ENCODE data around the gene FAM170A. TPM values are rescaled to one million over a fixed set of nuclear protein-coding genes. Genes with fewer than 3 reads are reported as not detected.

The FAM170A gene, protein sequence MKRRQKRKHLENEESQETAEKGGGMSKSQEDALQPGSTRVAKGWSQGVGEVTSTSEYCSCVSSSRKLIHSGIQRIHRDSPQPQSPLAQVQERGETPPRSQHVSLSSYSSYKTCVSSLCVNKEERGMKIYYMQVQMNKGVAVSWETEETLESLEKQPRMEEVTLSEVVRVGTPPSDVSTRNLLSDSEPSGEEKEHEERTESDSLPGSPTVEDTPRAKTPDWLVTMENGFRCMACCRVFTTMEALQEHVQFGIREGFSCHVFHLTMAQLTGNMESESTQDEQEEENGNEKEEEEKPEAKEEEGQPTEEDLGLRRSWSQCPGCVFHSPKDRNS
- total RNA-seq (not detected), polyA plus RNA-seq (not detected), total RNA-seq (0 to 0.07 (median 0) reads per million in 6 experiments)

DNA sequence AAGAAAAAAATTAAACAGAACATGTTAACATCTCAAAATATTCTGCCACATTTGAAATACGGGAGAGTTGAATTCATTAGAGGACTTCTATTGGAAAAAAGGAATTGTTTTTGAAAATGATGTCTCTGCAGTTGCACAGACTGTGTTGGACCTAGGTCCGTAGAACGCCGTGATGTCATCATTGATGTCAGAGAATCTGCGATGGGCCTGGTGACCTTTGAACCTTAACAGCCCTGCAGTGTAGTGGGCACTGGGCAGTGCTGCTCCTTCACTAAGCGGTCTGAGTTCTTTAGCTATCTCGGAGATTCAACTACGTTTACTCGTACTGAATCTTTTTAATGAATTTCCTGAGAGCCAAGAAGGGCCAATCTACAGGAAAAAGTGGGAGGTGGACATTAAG, at the start of gene FAM170A:
Gene FAM170A (plus strand): TSS at position 220 of the 400 bp plus-strand sequence. CDS start 211 bp downstream, outside the sequence.
- Mint-ChIP-seq H3K4me1 (peaks cover 0 to 2% (median 0%) of the 10 kb centered on the region in 4 donors), H3K27me3 (peaks cover 11 to 42% (median 15%) of the 10 kb centered on the region in 5 donors), H3K36me3 (peaks cover 0 to 8% (median 0%) of the 10 kb centered on the region in 3 donors), H3K4me3 (no peak within 1 kb of the TSS), H3K9me3 (peaks cover 0 to 12% (median 0%) of the 10 kb centered on the region in 9 donors), H3K27ac (no peak within 1 kb of the TSS)
- ATAC-seq: no peak
- POLR2A ChIA-PET: no interaction called here
- DNase-seq: no peak

DNA sequence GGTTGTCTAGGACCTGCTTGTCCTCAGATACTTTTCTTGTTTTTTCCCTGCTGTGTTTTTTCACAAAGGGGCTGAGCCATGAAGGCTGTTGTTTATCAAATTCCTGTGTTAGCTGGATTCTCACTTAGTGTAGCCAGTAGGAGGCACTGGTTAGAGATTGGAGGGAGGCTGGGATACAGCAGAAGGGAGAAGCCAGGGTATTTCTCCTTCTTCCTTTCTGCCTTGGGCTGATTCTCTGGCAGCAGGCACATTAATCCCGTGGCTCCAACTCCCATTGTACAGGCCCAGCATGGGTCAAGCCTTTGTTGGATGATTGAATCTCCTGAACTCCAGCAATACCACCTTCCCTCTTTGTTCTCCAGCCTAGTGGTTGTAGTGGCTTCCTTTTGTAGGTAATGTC, 46.4 kb upstream of the FAM170A start:
- no peak overlapping the region for H3K27ac Mint-ChIP-seq
- POLR2A ChIA-PET: no interaction called here
- ATAC-seq: no peak

DNA sequence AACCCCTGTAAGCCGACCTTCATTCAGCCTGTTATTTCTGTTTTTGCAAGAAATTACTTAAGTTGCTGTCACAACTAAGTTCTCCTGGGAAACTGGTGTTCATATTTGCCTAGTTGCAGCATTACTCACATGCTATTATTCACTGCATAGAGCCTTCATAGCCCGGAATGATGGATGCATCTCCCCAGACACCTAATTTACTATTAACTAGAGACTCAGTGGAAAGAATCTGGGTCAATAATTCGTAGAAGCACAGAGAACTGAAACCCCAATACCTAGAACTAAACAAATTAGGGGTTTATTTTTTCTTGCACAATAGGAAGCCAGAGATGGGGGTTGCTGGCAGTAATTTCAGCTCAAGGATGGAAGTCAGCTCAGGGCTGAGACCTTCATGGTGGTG, 45.7 kb upstream of the FAM170A start:
- POLR2A ChIA-PET: no interaction called here
- H3K4me1 Mint-ChIP-seq: no peaks in the 10 kb centered on the region

More for the DNA sequence above, 46.4 kb upstream of the FAM170A start:
- Mint-ChIP-seq H3K36me3 (no peaks in the 10 kb centered on the region), H3K4me1 (no peaks in the 10 kb centered on the region), H3K9me3 (peaks cover 0 to 1% (median 0%) of the 10 kb centered on the region in 9 donors), H3K4me3 (no peak overlapping the region), H3K27me3 (peaks cover 3 to 12% (median 8%) of the 10 kb centered on the region in 5 donors)
- no peak for DNase-seq

DNA sequence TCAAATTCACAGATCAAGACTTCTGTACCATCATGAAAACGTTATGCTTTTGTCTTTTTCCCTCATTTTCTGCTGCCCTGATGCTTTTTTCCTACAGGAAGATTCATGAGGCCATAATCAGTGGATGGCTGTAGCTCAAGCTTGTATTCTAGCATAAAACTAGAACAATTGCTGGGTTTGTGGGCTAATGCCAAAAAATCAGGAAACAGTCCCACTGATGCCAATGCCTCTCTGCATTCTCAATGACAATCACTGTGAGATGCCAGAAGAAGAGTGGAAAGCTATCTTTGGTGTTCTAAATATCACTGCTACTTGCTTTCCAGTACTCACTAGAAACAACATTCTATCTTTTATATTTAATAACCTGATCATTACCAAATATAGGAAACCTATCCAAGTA, 33.3 kb upstream of the FAM170A start:
- no peak for ATAC-seq
- Mint-ChIP-seq H3K36me3 (peaks cover 0 to 27% (median 0%) of the 10 kb centered on the region in 3 donors), H3K4me1 (no peaks in the 10 kb centered on the region), H3K27me3 (peaks cover 0 to 4% (median 2%) of the 10 kb centered on the region in 5 donors), H3K27ac (no peak overlapping the region), H3K4me3 (no peak overlapping the region), H3K9me3 (peaks cover 5 to 44% (median 20%) of the 10 kb centered on the region in 9 donors)
- no peak for DNase-seq
- POLR2A ChIA-PET: no interaction called here

More for the DNA sequence above, 45.7 kb upstream of the FAM170A start:
- Mint-ChIP-seq H3K4me3 (no peak overlapping the region), H3K27ac (no peak overlapping the region), H3K27me3 (peaks cover 3 to 12% (median 8%) of the 10 kb centered on the region in 5 donors), H3K9me3 (peaks cover 0 to 4% (median 0%) of the 10 kb centered on the region in 9 donors), H3K36me3 (no peaks in the 10 kb centered on the region)
- ATAC-seq: no peak
- DNase-seq: no peak

DNA sequence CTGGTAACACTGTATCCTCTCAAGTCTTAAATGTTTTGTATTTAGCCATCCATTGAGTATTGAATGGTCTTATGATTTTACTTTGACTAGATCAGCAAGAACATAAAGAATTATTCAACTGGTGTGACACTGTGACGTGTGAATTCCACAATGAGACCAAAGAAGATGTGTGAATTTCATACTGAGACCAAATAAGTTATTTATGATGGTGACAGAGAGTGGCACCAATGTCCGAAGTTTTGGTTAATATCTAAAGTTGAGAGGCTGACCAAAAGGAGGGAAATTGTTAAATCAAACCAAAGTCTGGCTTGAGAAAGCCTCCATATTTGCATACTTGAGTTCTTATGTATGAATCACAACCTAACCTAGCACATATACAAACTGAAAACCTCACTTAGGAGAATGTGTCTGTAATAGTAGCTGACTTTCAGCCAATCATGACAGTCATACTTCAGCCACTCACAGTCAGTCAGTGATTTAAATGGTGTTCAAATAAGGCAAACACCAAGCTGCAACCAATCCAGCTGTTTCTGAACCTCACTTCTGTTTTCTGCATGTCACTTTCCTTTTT, 31.5 kb upstream of the FAM170A start:
- Mint-ChIP-seq H3K4me1 (no peaks in the 10 kb centered on the region), H3K27me3 (peaks cover 0 to 9% (median 1%) of the 10 kb centered on the region in 5 donors), H3K9me3 (peaks cover 5 to 44% (median 16%) of the 10 kb centered on the region in 9 donors), H3K36me3 (peaks cover 0 to 15% (median 0%) of the 10 kb centered on the region in 3 donors), H3K4me3 (no peak overlapping the region), H3K27ac (no peak overlapping the region)
- DNase-seq (no peak), ATAC-seq (no peak)
- POLR2A ChIA-PET: no interaction called here

DNA sequence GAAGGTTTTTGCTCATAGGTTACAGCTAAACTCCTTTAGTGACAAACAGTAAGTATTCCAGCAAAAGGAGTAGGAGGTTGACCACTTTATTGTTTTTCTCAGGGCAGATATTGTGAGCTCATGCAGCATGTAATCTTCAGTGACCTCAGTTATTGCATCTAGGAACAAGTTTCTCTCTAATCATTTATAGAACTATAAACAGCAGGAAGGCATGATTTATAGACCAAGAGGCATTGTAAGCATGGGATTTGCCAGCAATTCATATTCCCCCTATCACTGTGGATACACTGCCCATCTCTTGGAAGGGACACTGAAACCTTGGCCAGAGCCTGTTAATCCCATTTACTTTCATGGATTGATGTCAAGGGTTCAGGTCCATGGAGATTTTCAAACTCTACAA, 15.4 kb upstream of the FAM170A start:
- ATAC-seq (no peak), DNase-seq (no peak)
- Mint-ChIP-seq H3K27me3 (peaks cover 3 to 20% (median 5%) of the 10 kb centered on the region in 5 donors), H3K4me1 (no peaks in the 10 kb centered on the region), H3K36me3 (no peaks in the 10 kb centered on the region), H3K27ac (no peak overlapping the region), H3K4me3 (no peak overlapping the region), H3K9me3 (peaks cover 0 to 11% (median 3%) of the 10 kb centered on the region in 9 donors)
- POLR2A ChIA-PET: no interaction called here

DNA sequence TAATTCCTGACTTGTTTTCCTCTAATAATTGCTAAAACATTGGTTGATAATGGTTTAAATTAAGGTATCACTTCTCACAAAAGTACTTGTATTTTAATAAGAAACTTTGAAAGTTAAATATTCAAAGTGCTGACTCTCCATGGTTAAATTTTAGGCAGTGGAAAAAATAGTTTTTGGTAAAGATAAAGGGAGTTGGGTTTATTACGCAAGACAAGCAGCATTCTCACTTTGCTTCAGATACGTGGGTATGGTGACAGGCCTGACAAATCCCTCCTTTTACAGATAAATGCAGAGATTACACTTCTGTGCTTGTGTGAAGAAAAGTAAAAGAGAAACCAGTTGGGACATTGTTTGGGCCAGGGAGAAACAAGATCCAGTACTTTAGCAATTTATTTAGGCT, 14.5 kb upstream of the FAM170A start:
- H3K4me1 Mint-ChIP-seq: no peaks in the 10 kb centered on the region
- DNase-seq (no peak), ATAC-seq (no peak)
- H3K27me3 Mint-ChIP-seq: peaks cover 2 to 20% (median 7%) of the 10 kb centered on the region in 5 donors
- POLR2A ChIA-PET: no interaction called here
- no peak overlapping the region for H3K27ac Mint-ChIP-seq
- H3K9me3 Mint-ChIP-seq: peaks cover 0 to 14% (median 7%) of the 10 kb centered on the region in 9 donors
- H3K4me3 Mint-ChIP-seq: no peak overlapping the region
- H3K36me3 Mint-ChIP-seq: no peaks in the 10 kb centered on the region

DNA sequence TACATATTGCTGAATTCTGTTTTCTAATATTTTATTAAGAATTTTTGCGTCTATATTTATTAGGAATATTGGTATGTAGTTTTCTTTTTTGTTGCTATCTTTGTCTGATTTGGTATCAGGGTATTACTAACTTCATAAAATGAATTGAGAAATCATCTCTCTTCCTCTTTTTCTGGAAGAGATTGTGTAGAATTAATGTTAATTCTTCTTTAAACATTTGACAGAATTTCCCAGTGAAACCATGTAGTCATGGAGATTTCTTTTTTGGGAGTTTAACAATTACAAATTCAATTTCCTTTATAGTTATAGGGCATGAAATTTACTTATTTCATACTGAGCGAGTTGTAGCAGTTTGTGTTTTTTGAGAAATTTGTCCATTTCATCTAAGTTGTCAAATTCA, 3.3 kb upstream of the FAM170A start:
- no peak for ATAC-seq
- no peak overlapping the region for H3K4me3 Mint-ChIP-seq

DNA sequence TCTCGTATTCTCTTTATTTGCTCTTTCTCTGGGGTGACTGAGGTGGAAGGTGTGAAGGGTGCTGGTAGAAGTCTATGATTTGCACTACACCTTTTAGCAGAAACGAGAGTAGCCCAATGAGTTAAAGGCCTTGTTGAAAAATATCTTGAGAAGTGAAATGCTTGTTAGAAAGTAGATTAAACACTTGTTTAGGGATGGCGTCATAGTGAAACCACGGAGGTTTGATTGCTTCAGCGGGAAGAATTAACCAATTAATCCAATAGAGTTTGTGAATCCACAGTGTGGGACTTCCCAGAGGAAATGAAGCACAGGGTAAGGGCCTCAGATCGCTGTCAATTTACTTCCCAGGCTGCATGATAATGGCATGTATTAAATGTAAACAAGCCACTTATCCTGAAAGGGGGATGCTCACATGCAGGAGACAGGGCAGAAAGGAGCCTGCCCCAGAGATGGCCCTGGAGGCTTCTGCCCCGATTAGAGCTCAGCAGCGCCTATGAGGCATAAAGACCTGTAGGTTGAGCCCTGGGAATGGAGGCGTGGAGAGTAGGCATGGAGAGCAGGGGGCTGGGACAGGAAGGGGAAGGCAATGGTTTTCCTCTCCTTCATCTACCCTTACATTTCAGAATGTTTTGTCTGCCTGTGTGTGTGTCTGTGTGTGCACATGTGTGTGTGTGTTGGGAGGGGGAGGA, 1.5 kb downstream of the FAM170A start:
- DNase-seq (no peak), ATAC-seq (no peak)
- H3K9me3 Mint-ChIP-seq: peaks cover 0 to 7% (median 0%) of the 10 kb centered on the region in 9 donors
- H3K27me3 Mint-ChIP-seq: peaks cover 9 to 38% (median 11%) of the 10 kb centered on the region in 5 donors
- no peak overlapping the region for H3K4me3 Mint-ChIP-seq
- POLR2A ChIA-PET: no interaction called here
- peak overlapping the region in 1 of 10 donors; percentile 9 for H3K27ac Mint-ChIP-seq
- peaks cover 0 to 4% (median 0%) of the 10 kb centered on the region in 3 donors for H3K36me3 Mint-ChIP-seq
- peaks cover 0 to 2% (median 0%) of the 10 kb centered on the region in 4 donors for H3K4me1 Mint-ChIP-seq

More for the DNA sequence above, 3.3 kb upstream of the FAM170A start:
- DNase-seq: no peak
- H3K9me3 Mint-ChIP-seq: peaks cover 2 to 33% (median 17%) of the 10 kb centered on the region in 9 donors
- H3K4me1 Mint-ChIP-seq: no peaks in the 10 kb centered on the region
- POLR2A ChIA-PET: no interaction called here
- H3K27me3 Mint-ChIP-seq: peaks cover 9 to 29% (median 12%) of the 10 kb centered on the region in 5 donors
- H3K36me3 Mint-ChIP-seq: peaks cover 0 to 18% (median 4%) of the 10 kb centered on the region in 3 donors
- no peak overlapping the region for H3K27ac Mint-ChIP-seq

DNA sequence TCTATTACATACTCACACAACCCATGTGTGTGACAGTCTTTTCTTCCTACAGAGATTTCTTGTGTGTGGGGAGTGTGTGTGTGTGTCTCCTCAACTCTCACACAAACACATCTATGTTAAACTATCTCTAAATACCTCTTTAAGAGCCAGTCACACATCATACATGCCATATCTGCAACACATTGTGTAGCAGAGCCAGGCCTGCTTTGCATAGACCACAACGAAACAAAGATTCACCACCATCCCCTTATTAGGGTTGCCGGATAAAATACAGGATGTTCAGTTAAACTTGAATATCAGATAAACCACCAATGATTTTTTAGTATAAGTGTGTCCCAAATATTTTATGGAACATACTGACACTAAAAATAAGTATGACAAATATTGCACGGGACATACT, 2.3 kb downstream of the FAM170A start:
- no peak for ATAC-seq
- DNase-seq: no peak
- peaks cover 9 to 35% (median 11%) of the 10 kb centered on the region in 5 donors for H3K27me3 Mint-ChIP-seq
- H3K4me3 Mint-ChIP-seq: no peak overlapping the region
- peaks cover 0 to 7% (median 0%) of the 10 kb centered on the region in 9 donors for H3K9me3 Mint-ChIP-seq
- POLR2A ChIA-PET: no interaction called here
- H3K4me1 Mint-ChIP-seq: peaks cover 0 to 2% (median 0%) of the 10 kb centered on the region in 4 donors
- no peak overlapping the region for H3K27ac Mint-ChIP-seq
- H3K36me3 Mint-ChIP-seq: peaks cover 0 to 4% (median 0%) of the 10 kb centered on the region in 3 donors

DNA sequence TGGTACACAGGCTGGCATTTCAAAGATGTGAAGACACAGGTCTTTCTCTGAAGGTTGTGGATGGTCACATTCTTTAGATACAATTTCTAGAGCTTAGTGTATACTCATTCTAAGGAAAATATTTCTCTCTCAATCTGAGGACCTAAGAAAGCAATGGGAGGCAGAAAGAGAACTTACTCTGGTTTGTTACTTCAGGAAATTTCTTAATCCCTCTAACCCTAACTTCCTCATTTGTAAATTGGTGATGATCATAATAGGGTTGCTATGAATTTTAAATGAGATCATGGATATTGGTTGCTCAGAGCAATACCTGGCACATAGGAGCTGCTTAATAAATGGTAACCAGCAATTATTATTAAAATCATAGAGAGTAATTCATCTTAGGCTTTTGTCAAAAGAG, 22.1 kb downstream of the FAM170A start:
- peaks cover 0 to 2% (median 0%) of the 10 kb centered on the region in 9 donors for H3K9me3 Mint-ChIP-seq
- no peak for ATAC-seq

DNA sequence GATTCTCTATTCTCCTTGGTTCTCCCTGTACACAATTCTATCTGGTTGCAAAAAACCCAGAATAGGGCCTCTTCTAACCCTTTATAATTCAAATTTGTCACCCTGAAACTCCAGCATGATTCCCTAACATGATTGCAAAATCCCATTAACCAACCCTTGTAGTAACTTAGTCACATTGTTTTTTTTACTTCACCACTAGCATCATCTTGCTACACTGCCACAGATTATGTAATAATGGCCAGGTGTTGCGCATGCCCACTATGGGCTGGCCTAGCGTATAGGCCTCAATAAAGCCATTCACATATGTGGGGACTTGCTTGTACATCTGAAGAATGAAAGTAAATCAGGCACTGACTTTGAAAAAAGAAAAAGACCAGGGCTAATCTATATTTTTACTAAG, 25.7 kb downstream of the FAM170A start:
- ATAC-seq: no peak
- Mint-ChIP-seq H3K4me3 (no peak overlapping the region), H3K36me3 (no peaks in the 10 kb centered on the region), H3K27me3 (peaks cover 0 to 11% (median 3%) of the 10 kb centered on the region in 5 donors), H3K27ac (no peak overlapping the region), H3K9me3 (peaks cover 0 to 5% (median 0%) of the 10 kb centered on the region in 9 donors), H3K4me1 (no peaks in the 10 kb centered on the region)
- no peak for DNase-seq
- POLR2A ChIA-PET: no interaction called here

More for the DNA sequence above, 22.1 kb downstream of the FAM170A start:
- DNase-seq: no peak
- Mint-ChIP-seq H3K27me3 (peaks cover 1 to 19% (median 12%) of the 10 kb centered on the region in 5 donors), H3K36me3 (no peaks in the 10 kb centered on the region), H3K4me1 (no peaks in the 10 kb centered on the region), H3K4me3 (no peak overlapping the region), H3K27ac (no peak overlapping the region)
- POLR2A ChIA-PET: no interaction called here

DNA sequence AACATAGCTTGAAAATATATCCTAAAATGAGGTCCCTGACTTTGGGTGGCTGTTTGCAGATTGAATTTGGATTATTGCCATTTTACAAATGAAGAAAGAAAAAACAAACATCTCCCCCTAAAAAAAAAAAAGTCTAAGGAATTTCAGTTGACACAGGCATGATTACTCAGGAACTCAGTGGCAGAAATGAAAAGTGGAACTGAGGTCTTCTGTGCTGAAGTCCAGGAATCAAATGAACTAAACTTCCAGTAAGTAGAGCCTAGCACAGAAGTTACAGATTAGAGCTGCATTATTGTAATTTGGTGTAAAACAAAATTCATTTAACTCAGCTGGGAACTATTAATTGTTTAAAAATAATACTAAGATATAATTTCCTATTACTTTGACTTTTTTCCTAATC, 26.7 kb downstream of the FAM170A start:
- no peaks in the 10 kb centered on the region for H3K36me3 Mint-ChIP-seq
- H3K4me1 Mint-ChIP-seq: no peaks in the 10 kb centered on the region
- DNase-seq (no peak), ATAC-seq (no peak)
- no peak overlapping the region for H3K27ac Mint-ChIP-seq
- H3K27me3 Mint-ChIP-seq: peaks cover 0 to 5% (median 1%) of the 10 kb centered on the region in 5 donors
- POLR2A ChIA-PET: no interaction called here
- peaks cover 0 to 5% (median 0%) of the 10 kb centered on the region in 9 donors for H3K9me3 Mint-ChIP-seq
- no peak overlapping the region for H3K4me3 Mint-ChIP-seq
